ENCODE measurements around the gene NFKB2.

DNA sequence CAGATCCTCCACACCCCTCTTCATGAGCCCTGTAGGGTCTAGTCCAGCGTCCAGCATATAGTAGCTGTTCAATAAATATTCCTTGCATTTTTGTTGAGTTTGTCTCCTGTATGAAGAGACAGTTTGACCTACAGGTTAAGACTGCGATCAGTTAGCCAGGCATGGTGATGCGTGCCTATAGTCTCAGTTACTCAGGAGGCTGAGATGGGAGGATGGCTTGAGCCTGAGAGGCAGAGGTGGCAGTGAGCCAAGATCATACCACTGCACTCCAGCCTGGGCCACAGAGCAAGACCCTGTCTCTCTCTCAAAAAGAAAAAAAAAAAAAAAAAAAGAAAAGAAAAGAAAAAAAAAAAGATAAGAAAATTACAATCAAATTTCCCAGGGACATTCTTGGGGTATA, 42.0 kb downstream of the NFKB2 start:
- TF ChIP-seq, protein P1, sequence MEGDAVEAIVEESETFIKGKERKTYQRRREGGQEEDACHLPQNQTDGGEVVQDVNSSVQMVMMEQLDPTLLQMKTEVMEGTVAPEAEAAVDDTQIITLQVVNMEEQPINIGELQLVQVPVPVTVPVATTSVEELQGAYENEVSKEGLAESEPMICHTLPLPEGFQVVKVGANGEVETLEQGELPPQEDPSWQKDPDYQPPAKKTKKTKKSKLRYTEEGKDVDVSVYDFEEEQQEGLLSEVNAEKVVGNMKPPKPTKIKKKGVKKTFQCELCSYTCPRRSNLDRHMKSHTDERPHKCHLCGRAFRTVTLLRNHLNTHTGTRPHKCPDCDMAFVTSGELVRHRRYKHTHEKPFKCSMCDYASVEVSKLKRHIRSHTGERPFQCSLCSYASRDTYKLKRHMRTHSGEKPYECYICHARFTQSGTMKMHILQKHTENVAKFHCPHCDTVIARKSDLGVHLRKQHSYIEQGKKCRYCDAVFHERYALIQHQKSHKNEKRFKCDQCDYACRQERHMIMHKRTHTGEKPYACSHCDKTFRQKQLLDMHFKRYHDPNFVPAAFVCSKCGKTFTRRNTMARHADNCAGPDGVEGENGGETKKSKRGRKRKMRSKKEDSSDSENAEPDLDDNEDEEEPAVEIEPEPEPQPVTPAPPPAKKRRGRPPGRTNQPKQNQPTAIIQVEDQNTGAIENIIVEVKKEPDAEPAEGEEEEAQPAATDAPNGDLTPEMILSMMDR (IDR thresholded peaks at IDR 0.05), result no peak
- no peak for TF ChIP-seq POLR2A (IDR thresholded peaks at IDR 0.05)
